Measurements from ENCODE around the gene NRXN3.
"Not testable (repeated sequence)": the region's sequence is repeated elsewhere in the genome, so short reads cannot be mapped to it uniquely, and the experiment has no call there.

Gene NRXN3

DNA sequence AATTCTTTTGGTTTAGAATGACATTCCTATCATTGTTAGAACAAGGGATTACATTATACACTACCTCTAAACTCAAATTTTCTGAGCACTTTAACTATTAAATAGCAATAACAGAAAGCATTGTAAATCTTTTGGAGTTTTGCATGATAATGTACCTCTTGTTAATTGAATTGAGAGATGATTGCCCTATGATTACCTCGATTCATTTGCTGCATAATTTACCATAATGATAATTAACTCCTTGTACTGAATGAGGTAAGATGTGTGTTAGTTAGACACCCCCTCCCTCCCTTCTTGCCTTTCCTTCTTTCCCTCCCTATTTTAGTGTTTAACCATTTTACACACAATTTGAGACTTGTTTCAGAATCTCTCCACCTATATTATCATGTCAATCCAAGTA, 1572.0 kb downstream of the NRXN3 start:
- H3K27me3 ChIP-seq (ENCODE audit: control insufficient read depth, insufficient read depth, low read length): no peaks in the 10 kb centered on the region
- H3K9ac ChIP-seq (ENCODE audit: low read length): no peak overlapping the region
- no peak overlapping the region for H3K4me3 ChIP-seq (ENCODE audit: low read length)
- no peak overlapping the region for H3K27ac ChIP-seq (ENCODE audit: low read depth, low read length)
- no peaks in the 10 kb centered on the region for H3K4me1 ChIP-seq (ENCODE audit: control insufficient read depth, insufficient read depth, low read length)
- H3K36me3 ChIP-seq (ENCODE audit: control insufficient read depth, insufficient read depth, low read length): no peaks in the 10 kb centered on the region

- Histone ChIP-seq H3K27ac (ENCODE audit: low read depth, low read length) (no peak overlapping the region), H3K27me3 (ENCODE audit: control insufficient read depth, insufficient read depth, low read length) (no peaks in the 10 kb centered on the region), H3K9ac (ENCODE audit: low read length) (no peak overlapping the region), H3K36me3 (ENCODE audit: control insufficient read depth, insufficient read depth, low read length) (no peaks in the 10 kb centered on the region), H3K4me3 (ENCODE audit: low read length) (no peak overlapping the region), H3K4me1 (ENCODE audit: control insufficient read depth, insufficient read depth, low read length) (no peaks in the 10 kb centered on the region)
Measured at GRCh38 chr14:79745046-79745445, 1574.9 kb downstream of the NRXN3 start.

- no peak overlapping the region for H3K27ac ChIP-seq (ENCODE audit: low read depth, low read length)
- H3K4me3 ChIP-seq (ENCODE audit: low read length): no peak overlapping the region
- no peak overlapping the region for H3K9ac ChIP-seq (ENCODE audit: low read length)
- H3K4me1 ChIP-seq (ENCODE audit: control insufficient read depth, insufficient read depth, low read length): no peaks in the 10 kb centered on the region
- H3K36me3 ChIP-seq (ENCODE audit: control insufficient read depth, insufficient read depth, low read length): no peaks in the 10 kb centered on the region
- no peaks in the 10 kb centered on the region for H3K27me3 ChIP-seq (ENCODE audit: control insufficient read depth, insufficient read depth, low read length)
Measured at GRCh38 chr14:79749065-79749464, 1578.9 kb downstream of the NRXN3 start.

- no peaks in the 10 kb centered on the region for H3K27me3 ChIP-seq (ENCODE audit: control insufficient read depth, insufficient read depth, low read length)
- no peak overlapping the region for H3K9ac ChIP-seq (ENCODE audit: low read length)
- no peaks in the 10 kb centered on the region for H3K4me1 ChIP-seq (ENCODE audit: control insufficient read depth, insufficient read depth, low read length)
Measured at GRCh38 chr14:79758985-79759384, 1588.8 kb downstream of the NRXN3 start.

GRCh38 chr14:79764323-79764722, 1594.2 kb downstream of the NRXN3 start:
- H3K4me1 ChIP-seq (ENCODE audit: control insufficient read depth, insufficient read depth, low read length): no peaks in the 10 kb centered on the region
- no peak overlapping the region for H3K27ac ChIP-seq (ENCODE audit: low read depth, low read length)
- H3K27me3 ChIP-seq (ENCODE audit: control insufficient read depth, insufficient read depth, low read length): no peaks in the 10 kb centered on the region
- H3K9ac ChIP-seq (ENCODE audit: low read length): no peak overlapping the region
- no peaks in the 10 kb centered on the region for H3K36me3 ChIP-seq (ENCODE audit: control insufficient read depth, insufficient read depth, low read length)
- H3K4me3 ChIP-seq (ENCODE audit: low read length): no peak overlapping the region

More at GRCh38 chr14:79758985-79759384, 1588.8 kb downstream of the NRXN3 start:
- Histone ChIP-seq H3K36me3 (ENCODE audit: control insufficient read depth, insufficient read depth, low read length) (peaks cover 2% of the 10 kb centered on the region), H3K4me3 (ENCODE audit: low read length) (no peak overlapping the region), H3K27ac (ENCODE audit: low read depth, low read length) (no peak overlapping the region)

- H3K27me3 ChIP-seq (ENCODE audit: control insufficient read depth, insufficient read depth, low read length): no peaks in the 10 kb centered on the region
- no peak overlapping the region for H3K9ac ChIP-seq (ENCODE audit: low read length)
- no peak overlapping the region for H3K4me3 ChIP-seq (ENCODE audit: low read length)
- no peaks in the 10 kb centered on the region for H3K36me3 ChIP-seq (ENCODE audit: control insufficient read depth, insufficient read depth, low read length)
- no peak overlapping the region for H3K27ac ChIP-seq (ENCODE audit: low read depth, low read length)
- H3K4me1 ChIP-seq (ENCODE audit: control insufficient read depth, insufficient read depth, low read length): no peaks in the 10 kb centered on the region
Measured at GRCh38 chr14:79766511-79766910, 1596.3 kb downstream of the NRXN3 start.

DNA sequence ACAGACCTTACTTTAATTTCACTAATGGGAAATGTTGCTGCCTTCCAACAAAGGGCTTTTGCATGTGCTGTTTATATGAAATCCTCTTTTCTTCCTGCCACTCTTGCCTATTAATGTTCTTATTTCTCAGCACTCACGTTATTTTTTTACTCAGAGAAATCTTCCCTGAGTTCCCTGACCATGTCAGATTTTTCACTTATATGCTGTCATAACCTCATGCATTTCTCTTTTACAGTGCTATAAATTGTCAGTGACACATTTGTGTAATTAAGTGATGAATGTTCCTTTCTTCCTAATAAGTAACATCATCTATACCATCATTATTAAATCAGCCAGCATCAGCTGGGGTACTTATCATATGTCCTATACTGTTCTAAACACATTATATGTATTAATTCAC, 1597.1 kb downstream of the NRXN3 start:
- no peak overlapping the region for H3K4me3 ChIP-seq (ENCODE audit: low read length)
- H3K27me3 ChIP-seq (ENCODE audit: control insufficient read depth, insufficient read depth, low read length): no peaks in the 10 kb centered on the region
- no peaks in the 10 kb centered on the region for H3K4me1 ChIP-seq (ENCODE audit: control insufficient read depth, insufficient read depth, low read length)
- H3K9ac ChIP-seq (ENCODE audit: low read length): no peak overlapping the region
- H3K27ac ChIP-seq (ENCODE audit: low read depth, low read length): no peak overlapping the region
- no peaks in the 10 kb centered on the region for H3K36me3 ChIP-seq (ENCODE audit: control insufficient read depth, insufficient read depth, low read length)

DNA sequence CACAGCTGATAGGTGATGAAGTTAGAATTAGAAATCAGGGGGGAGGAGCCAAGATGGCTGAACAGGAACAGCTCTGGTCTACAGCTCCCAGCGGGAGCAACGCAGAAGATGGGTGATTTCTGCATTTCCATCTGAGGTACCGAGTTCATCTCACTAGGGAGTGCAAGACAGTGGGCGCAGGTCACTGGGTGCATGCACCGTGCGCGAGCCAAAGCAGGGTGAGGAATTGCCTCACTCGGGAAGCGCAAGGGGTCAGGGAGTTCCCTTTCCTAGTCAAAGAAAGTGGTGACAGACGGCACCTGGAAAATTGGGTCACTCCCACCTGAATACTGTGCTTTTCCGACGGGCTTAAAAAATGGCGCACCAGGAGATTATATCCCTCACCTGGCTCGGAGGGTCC, 1597.5 kb downstream of the NRXN3 start:
- not testable (repeated sequence) for H3K4me1 ChIP-seq (ENCODE audit: control insufficient read depth, insufficient read depth, low read length); H3K36me3 ChIP-seq (ENCODE audit: control insufficient read depth, insufficient read depth, low read length); H3K27ac ChIP-seq (ENCODE audit: low read depth, low read length); H3K27me3 ChIP-seq (ENCODE audit: control insufficient read depth, insufficient read depth, low read length); H3K9ac ChIP-seq (ENCODE audit: low read length); H3K4me3 ChIP-seq (ENCODE audit: low read length)

DNA sequence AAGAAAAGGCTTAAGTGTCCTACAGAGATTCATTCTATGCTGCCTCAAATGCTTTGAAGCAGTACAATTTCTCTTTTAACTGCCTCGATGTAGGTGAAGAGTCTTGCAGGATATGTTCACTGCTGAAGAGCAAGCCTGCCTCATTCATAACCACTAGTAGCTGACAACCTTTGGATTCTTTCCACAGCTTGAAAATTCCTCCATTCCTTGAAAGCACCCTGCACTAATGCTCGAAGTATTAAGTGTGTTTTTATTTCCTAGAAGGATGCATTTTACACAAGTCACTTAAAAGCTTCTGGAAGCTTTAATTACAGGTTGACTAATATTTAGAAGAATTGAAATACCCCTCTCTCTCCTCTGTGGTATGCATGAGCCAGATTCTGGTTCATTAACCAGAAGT, 1611.7 kb downstream of the NRXN3 start:
- Histone ChIP-seq H3K4me3 (ENCODE audit: low read length) (no peak overlapping the region), H3K4me1 (ENCODE audit: control insufficient read depth, insufficient read depth, low read length) (no peaks in the 10 kb centered on the region), H3K27ac (ENCODE audit: low read depth, low read length) (no peak overlapping the region), H3K27me3 (ENCODE audit: control insufficient read depth, insufficient read depth, low read length) (no peaks in the 10 kb centered on the region), H3K9ac (ENCODE audit: low read length) (no peak overlapping the region), H3K36me3 (ENCODE audit: control insufficient read depth, insufficient read depth, low read length) (no peaks in the 10 kb centered on the region)

- Histone ChIP-seq H3K9ac (ENCODE audit: low read length) (no peak overlapping the region), H3K4me3 (ENCODE audit: low read length) (no peak overlapping the region), H3K27ac (ENCODE audit: low read depth, low read length) (no peak overlapping the region), H3K4me1 (ENCODE audit: control insufficient read depth, insufficient read depth, low read length) (no peaks in the 10 kb centered on the region), H3K36me3 (ENCODE audit: control insufficient read depth, insufficient read depth, low read length) (no peaks in the 10 kb centered on the region), H3K27me3 (ENCODE audit: control insufficient read depth, insufficient read depth, low read length) (no peaks in the 10 kb centered on the region)
Measured at GRCh38 chr14:79783041-79783440, 1612.9 kb downstream of the NRXN3 start.

DNA sequence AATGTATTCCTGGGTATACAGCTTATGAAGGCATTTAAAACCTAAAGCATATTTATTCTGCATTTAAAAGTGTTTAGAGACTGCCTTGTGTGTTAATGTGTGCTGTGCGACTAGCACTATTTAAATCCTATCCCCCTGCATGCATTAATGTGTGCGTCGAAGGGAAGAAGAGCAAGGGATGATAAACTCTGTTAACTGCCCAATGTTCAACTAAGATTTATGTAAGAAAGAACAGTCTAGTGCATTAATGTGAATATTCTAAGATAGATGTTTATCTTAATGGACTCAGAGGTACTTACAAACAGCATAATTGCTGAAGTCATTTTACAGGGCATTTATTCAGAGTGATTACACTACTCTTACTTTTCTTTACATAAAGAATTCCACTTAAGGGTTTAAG, 1616.3 kb downstream of the NRXN3 start:
- no peak overlapping the region for H3K27ac ChIP-seq (ENCODE audit: low read depth, low read length)
- H3K4me3 ChIP-seq (ENCODE audit: low read length): no peak overlapping the region
- H3K36me3 ChIP-seq (ENCODE audit: control insufficient read depth, insufficient read depth, low read length): no peaks in the 10 kb centered on the region
- H3K9ac ChIP-seq (ENCODE audit: low read length): no peak overlapping the region
- no peaks in the 10 kb centered on the region for H3K4me1 ChIP-seq (ENCODE audit: control insufficient read depth, insufficient read depth, low read length)
- no peaks in the 10 kb centered on the region for H3K27me3 ChIP-seq (ENCODE audit: control insufficient read depth, insufficient read depth, low read length)

DNA sequence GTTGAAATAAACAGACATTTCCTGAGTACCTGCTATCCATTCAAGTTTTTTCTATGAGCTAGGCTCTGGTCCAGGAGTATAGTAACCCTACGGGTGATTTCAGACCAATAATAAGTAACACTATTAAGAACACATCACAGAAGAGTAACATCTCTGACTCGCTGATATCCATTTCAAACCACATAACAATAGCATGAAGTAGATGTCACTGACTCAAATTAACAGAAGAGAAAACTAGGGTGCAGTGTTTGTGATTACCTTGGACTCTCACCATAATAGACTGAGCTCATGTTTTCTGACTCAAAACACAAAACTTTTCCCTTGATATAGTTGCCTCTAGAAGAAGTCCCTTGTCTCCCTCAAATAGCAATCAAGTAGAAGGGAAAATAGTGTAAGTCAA, 1618.2 kb downstream of the NRXN3 start:
- H3K27ac ChIP-seq (ENCODE audit: low read depth, low read length): no peak overlapping the region
- H3K27me3 ChIP-seq (ENCODE audit: control insufficient read depth, insufficient read depth, low read length): no peaks in the 10 kb centered on the region
- H3K4me3 ChIP-seq (ENCODE audit: low read length): no peak overlapping the region

DNA sequence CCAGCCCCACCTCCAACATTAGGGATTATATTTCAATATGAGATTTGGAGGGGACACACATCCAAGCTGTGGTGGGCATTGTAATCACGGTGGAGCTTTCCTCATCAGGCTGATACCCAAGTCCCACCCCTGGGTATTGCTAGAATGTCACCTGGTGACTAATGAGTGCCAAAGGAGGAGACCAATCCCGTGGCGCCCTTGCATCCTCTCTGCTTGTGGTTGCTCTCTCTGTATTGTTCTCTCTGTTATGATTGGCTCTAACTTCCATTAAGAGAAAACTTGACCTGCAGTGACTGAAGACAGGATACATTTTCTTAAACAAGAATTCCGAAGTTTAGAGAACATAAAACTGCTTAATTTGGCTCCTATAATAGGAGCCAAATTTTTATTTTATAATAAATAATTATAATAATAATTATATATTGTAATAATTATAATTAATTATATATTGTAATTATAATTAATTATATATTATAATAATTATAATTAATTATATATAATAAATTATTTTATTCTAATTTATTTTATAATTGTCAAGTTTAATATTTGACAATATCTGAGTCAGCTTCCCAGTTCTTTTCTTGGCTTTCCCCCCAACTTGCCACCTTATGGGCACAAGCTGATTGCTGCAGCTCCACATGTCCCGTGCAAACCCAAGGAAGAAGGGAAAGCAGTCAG, 1621.0 kb downstream of the NRXN3 start:
- Histone ChIP-seq H3K9ac (ENCODE audit: low read length) (no peak overlapping the region), H3K27me3 (ENCODE audit: control insufficient read depth, insufficient read depth, low read length) (no peaks in the 10 kb centered on the region), H3K4me1 (ENCODE audit: control insufficient read depth, insufficient read depth, low read length) (no peaks in the 10 kb centered on the region), H3K4me3 (ENCODE audit: low read length) (no peak overlapping the region), H3K36me3 (ENCODE audit: control insufficient read depth, insufficient read depth, low read length) (no peaks in the 10 kb centered on the region), H3K27ac (ENCODE audit: low read depth, low read length) (no peak overlapping the region)

More for the DNA sequence above, 1618.2 kb downstream of the NRXN3 start:
- H3K36me3 ChIP-seq (ENCODE audit: control insufficient read depth, insufficient read depth, low read length): no peaks in the 10 kb centered on the region
- no peaks in the 10 kb centered on the region for H3K4me1 ChIP-seq (ENCODE audit: control insufficient read depth, insufficient read depth, low read length)
- no peak overlapping the region for H3K9ac ChIP-seq (ENCODE audit: low read length)
